ENCODE data around the gene DNAJC9. TPM values are rescaled to one million over a fixed set of nuclear protein-coding genes. Genes with fewer than 3 reads are reported as not detected.
A peak's percentile ranks its signal among the peaks of the same experiment; 100 is the strongest.

The DNAJC9 gene
- total and polyA plus RNA-seq, 4 donors, result 8.0 to 13.5 (median 10.9) TPM

DNA sequence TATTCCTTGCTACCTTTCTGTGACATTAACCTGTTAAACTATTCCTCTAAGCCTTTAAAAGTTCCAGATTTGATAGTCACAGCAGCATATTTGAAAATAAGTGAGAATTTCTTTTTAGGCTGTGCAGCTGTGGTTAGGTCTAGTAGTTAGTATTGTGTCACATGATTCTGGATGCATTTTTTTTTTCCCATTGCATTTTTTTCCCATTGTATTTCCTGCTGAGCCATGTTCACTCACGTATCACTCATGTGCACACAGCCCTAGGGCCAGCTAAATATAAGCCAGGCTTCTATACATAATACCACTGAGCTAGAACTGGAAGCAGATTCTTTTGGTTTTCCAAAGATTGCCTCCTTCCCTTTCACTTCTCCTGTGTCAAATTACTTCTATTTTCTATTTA lies 37.4 kb downstream of the DNAJC9 start:
- no peaks in the 10 kb centered on the region for H3K4me1 ChIP-seq (ENCODE audit: control insufficient read depth in 1 of 2, insufficient read depth in 2 of 2, low read length in 2 of 2)
- ATAC-seq (ENCODE audit: low FRiP score) (no peak), DNase-seq (no peak)
- intact Hi-C loops (cut with DNase I), result no loop called here
- WGBS, 2 donors, result 50 to 52% methylated on average over 1 of the region's 1 CpG
- H3K27ac ChIP-seq (ENCODE audit: low read depth in 1 of 2, low read length in 2 of 2), result no peak overlapping the region
- no peaks in the 10 kb centered on the region for H3K36me3 ChIP-seq (ENCODE audit: control insufficient read depth in 1 of 2, insufficient read depth in 2 of 2, low read length in 1 of 2)
- no peak overlapping the region for H3K4me3 ChIP-seq (ENCODE audit: low read length in 2 of 2)
- no peaks in the 10 kb centered on the region for H3K9me3 ChIP-seq (ENCODE audit: control insufficient read depth, low read length)
- no peaks in the 10 kb centered on the region for H3K27me3 ChIP-seq (ENCODE audit: control insufficient read depth in 1 of 2, insufficient read depth in 2 of 2, low read length in 1 of 2)

GRCh38 chr10:73207883-73208282 lies 39.2 kb downstream of the DNAJC9 start:
- no peak overlapping the region for H3K27ac ChIP-seq (ENCODE audit: low read depth in 1 of 2, low read length in 2 of 2)
- 94 to 96% methylated on average over 2 of the region's 2 CpGs for WGBS, 2 donors
- H3K27me3 ChIP-seq (ENCODE audit: control insufficient read depth in 1 of 2, insufficient read depth in 2 of 2, low read length in 1 of 2), result no peaks in the 10 kb centered on the region
- intact Hi-C loops (cut with DNase I), result no loop called here
- no peaks in the 10 kb centered on the region for H3K4me1 ChIP-seq (ENCODE audit: control insufficient read depth in 1 of 2, insufficient read depth in 2 of 2, low read length in 2 of 2)
- ATAC-seq (ENCODE audit: low FRiP score) (peak; percentile 33), DNase-seq (no peak)
- H3K9me3 ChIP-seq (ENCODE audit: control insufficient read depth, low read length), result no peaks in the 10 kb centered on the region
- no peak overlapping the region for H3K4me3 ChIP-seq (ENCODE audit: low read length in 2 of 2)
- no peaks in the 10 kb centered on the region for H3K36me3 ChIP-seq (ENCODE audit: control insufficient read depth in 1 of 2, insufficient read depth in 2 of 2, low read length in 1 of 2)

- no peaks in the 10 kb centered on the region for H3K36me3 ChIP-seq (ENCODE audit: control insufficient read depth in 1 of 2, insufficient read depth in 2 of 2, low read length in 1 of 2)
- 98% methylated on average over 5 of the region's 5 CpGs for WGBS, 2 donors
Observed at GRCh38 chr10:73206385-73206784, 40.7 kb downstream of the DNAJC9 start.

DNA sequence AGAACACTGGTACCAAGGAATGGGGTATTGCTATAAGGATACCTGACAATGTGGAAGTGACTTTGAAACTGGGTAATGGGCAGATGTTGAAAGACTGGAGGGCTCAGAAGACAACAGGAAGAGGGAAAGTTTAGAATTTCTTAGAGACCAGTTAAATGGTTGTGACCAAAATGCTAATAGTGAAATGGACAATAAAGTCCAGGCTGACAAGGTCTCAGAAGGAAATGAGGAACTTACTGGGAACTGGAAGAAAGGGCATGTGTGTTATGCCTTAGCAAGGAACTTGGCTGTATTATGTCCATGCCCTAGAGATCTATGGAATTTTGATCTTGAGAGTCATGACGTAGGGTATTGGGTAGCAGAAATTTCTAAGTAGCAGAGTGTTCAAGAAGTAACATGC lies 41.2 kb downstream of the DNAJC9 start:
- Histone ChIP-seq H3K36me3 (ENCODE audit: control insufficient read depth in 1 of 2, insufficient read depth in 2 of 2, low read length in 1 of 2) (no peaks in the 10 kb centered on the region), H3K27ac (ENCODE audit: low read depth in 1 of 2, low read length in 2 of 2) (no peak overlapping the region), H3K4me3 (ENCODE audit: low read length in 2 of 2) (no peak overlapping the region), H3K9me3 (ENCODE audit: control insufficient read depth, low read length) (no peaks in the 10 kb centered on the region), H3K27me3 (ENCODE audit: control insufficient read depth in 1 of 2, insufficient read depth in 2 of 2, low read length in 1 of 2) (no peaks in the 10 kb centered on the region), H3K4me1 (ENCODE audit: control insufficient read depth in 1 of 2, insufficient read depth in 2 of 2, low read length in 2 of 2) (no peaks in the 10 kb centered on the region)
- DNase-seq (no peak), ATAC-seq (ENCODE audit: low FRiP score) (no peak)
- intact Hi-C loops (cut with DNase I), result no loop called here
- WGBS, 2 donors, result 97% methylated on average over 1 of the region's 1 CpG

More at GRCh38 chr10:73206385-73206784, 40.7 kb downstream of the DNAJC9 start:
- intact Hi-C loops (cut with DNase I), result no loop called here
- no peak overlapping the region for H3K4me3 ChIP-seq (ENCODE audit: low read length in 2 of 2)
- no peaks in the 10 kb centered on the region for H3K9me3 ChIP-seq (ENCODE audit: control insufficient read depth, low read length)
- DNase-seq, result no peak
- no peaks in the 10 kb centered on the region for H3K4me1 ChIP-seq (ENCODE audit: control insufficient read depth in 1 of 2, insufficient read depth in 2 of 2, low read length in 2 of 2)
- ATAC-seq (ENCODE audit: low FRiP score), result no peak
- no peaks in the 10 kb centered on the region for H3K27me3 ChIP-seq (ENCODE audit: control insufficient read depth in 1 of 2, insufficient read depth in 2 of 2, low read length in 1 of 2)
- H3K27ac ChIP-seq (ENCODE audit: low read depth in 1 of 2, low read length in 2 of 2), result no peak overlapping the region

- Histone ChIP-seq H3K27me3 (ENCODE audit: control insufficient read depth in 1 of 2, insufficient read depth in 2 of 2, low read length in 1 of 2) (no peaks in the 10 kb centered on the region), H3K9me3 (ENCODE audit: control insufficient read depth, low read length) (no peaks in the 10 kb centered on the region), H3K4me1 (ENCODE audit: control insufficient read depth in 1 of 2, insufficient read depth in 2 of 2, low read length in 2 of 2) (no peaks in the 10 kb centered on the region), H3K27ac (ENCODE audit: low read depth in 1 of 2, low read length in 2 of 2) (no peak overlapping the region), H3K4me3 (ENCODE audit: low read length in 2 of 2) (no peak overlapping the region), H3K36me3 (ENCODE audit: control insufficient read depth in 1 of 2, insufficient read depth in 2 of 2, low read length in 1 of 2) (no peaks in the 10 kb centered on the region)
- ATAC-seq (ENCODE audit: low FRiP score) (no peak), DNase-seq (no peak)
- 83 to 90% methylated on average over 3 of the region's 3 CpGs for WGBS, 2 donors
- intact Hi-C loops (cut with DNase I), result no loop called here
Observed at GRCh38 chr10:73205081-73205480, 42.0 kb downstream of the DNAJC9 start.

Other genes starting within 250 kb of the DNAJC9 start
- gene P4HA1, start 150.4 kb downstream of the DNAJC9 start, total RNA-seq, result 10 to 100 TPM; 43.5 to 72.5 TPM
- gene P4HA1, start 150.4 kb downstream of the DNAJC9 start, polyA plus RNA-seq, result 10 to 100 TPM; 10.6 to 13.8 TPM
- 1 to 10 TPM; 1.1 to 1.7 TPM for gene NUDT13, start 136.8 kb downstream of the DNAJC9 start, total RNA-seq
- gene NUDT13, start 136.8 kb downstream of the DNAJC9 start, polyA plus RNA-seq, result 1 to 10 TPM; 2.4 to 3.6 TPM
- gene ECD, start 79.2 kb downstream of the DNAJC9 start, total RNA-seq, result 10 to 100 TPM; 23.7 to 25.8 TPM
- 10 to 100 TPM in 1 of 2 donors, 1 to 10 TPM in 1; 9.9 to 10.8 TPM for gene ECD, start 79.2 kb downstream of the DNAJC9 start, polyA plus RNA-seq
- 10 to 100 TPM; 20.0 to 22.7 TPM for gene FAM149B1, start 79.1 kb downstream of the DNAJC9 start, total RNA-seq
- gene FAM149B1, start 79.1 kb downstream of the DNAJC9 start, polyA plus RNA-seq, result 10 to 100 TPM; 21.1 to 22.4 TPM
- gene MRPS16, start 5.4 kb upstream of the DNAJC9 start, total RNA-seq, result 10 to 100 TPM; 41.9 to 44.8 TPM
- 10 to 100 TPM; 39.5 to 45.7 TPM for gene MRPS16, start 5.4 kb upstream of the DNAJC9 start, polyA plus RNA-seq
- gene CFAP70, start 111.6 kb upstream of the DNAJC9 start, total RNA-seq, result 1 to 10 TPM in 1 of 2 donors, under 1 TPM in 1; 0.94 to 2.4 TPM
- gene CFAP70, start 111.6 kb upstream of the DNAJC9 start, polyA plus RNA-seq, result 1 to 10 TPM in 1 of 2 donors, under 1 TPM in 1; 0.25 to 2.8 TPM
- 100 to 1,000 TPM; 116 to 125 TPM for gene ANXA7, start 166.8 kb upstream of the DNAJC9 start, total RNA-seq
- gene ANXA7, start 166.8 kb upstream of the DNAJC9 start, polyA plus RNA-seq, result 10 to 100 TPM; 72.4 to 88.3 TPM
- 1 to 10 TPM; 2.9 to 6.3 TPM for gene MSS51, start 186.3 kb upstream of the DNAJC9 start, total RNA-seq
- gene MSS51, start 186.3 kb upstream of the DNAJC9 start, polyA plus RNA-seq, result 1 to 10 TPM; 1.7 to 1.8 TPM
- 10 to 100 TPM; 61.0 to 65.6 TPM for gene PPP3CB, start 248.8 kb upstream of the DNAJC9 start, total RNA-seq
- 10 to 100 TPM; 39.7 to 46.1 TPM for gene PPP3CB, start 248.8 kb upstream of the DNAJC9 start, polyA plus RNA-seq

Measured in aorta (tissue), 5 donors.